K562 (cell line): ENCODE results near the gene SLC16A1. TPM values are rescaled to one million over a fixed set of nuclear protein-coding genes. Genes with fewer than 3 reads are reported as not detected.

Experiments
- ATAC-seq: fragments of 200-7000 bp; cut with Tn5 transposase; 3 replicates; pipeline ENCODE4 v1.9.1; 2020; ENCODE audit warnings: moderate library complexity
- BruUV-seq: library from RNA; stranded (reverse); fragments of 400-500 nt; replicated peaks from 2 replicates; lab custom pipeline; 2021; lab: Mats Ljungman, UMichigan
- CTCF ChIA-PET: fragments of 300-600 bp; formaldehyde crosslinking; extraction: SDS; loops from one replicate; lab custom pipeline; 2021; ENCODE audit warnings: low intra/inter-chr PET ratio; lab: Yijun Ruan, JAX
- POLR2A ChIA-PET: fragments of 300-600, 350-650 bp; sonication (Branson Sonifier 250); formaldehyde crosslinking; extraction: SDS; loops from one replicate; lab custom pipeline; 2021; ENCODE audit warnings: antibody characterized with exemption, inconsistent platforms; lab: Yijun Ruan, JAX
- DNase-seq, 4 experiments: peaks; one replicate each; pipeline versions ENCODE4 v3.0.0 to v3.0.0-alpha.2; 2011 to 2018; ENCODE audit warnings: low spot score in 3 of 4, mixed read lengths in 3 of 4; ENCODE audit errors: extremely low read depth in 1 of 4
- FAIRE-seq: peaks from 2 replicates; lab custom pipeline; 2011; peaks lifted over from hg19 to GRCh38; lab: Jason Lieb, UNC
- H2AFZ ChIP-seq: 2 replicates; pipeline ENCODE4 v1.6.0; 2011; ENCODE audit warnings: low read depth, low read length, control low read depth, inconsistent platforms
- H3K27ac ChIP-seq: fragments of 200-600 bp; 3 replicates; pipeline ENCODE4 v1.8.0; 2011; ENCODE audit warnings: low read depth, mild to moderate bottlenecking, control low read depth, inconsistent platforms, low read length, moderate library complexity, mixed read lengths; ENCODE audit errors: extremely low read depth
- H3K27me3 ChIP-seq, 2 experiments: fragments of 300-600 bp in 1 of 2; 2 replicates in 1 of 2; 3 replicates in 1 of 2; pipeline versions ENCODE4 v1.6.0 to v1.8.0; 2011; ENCODE audit warnings: inconsistent platforms in 2 of 2, low read length in 2 of 2, mild to moderate bottlenecking in 1 of 2, mixed read lengths in 1 of 2, moderate library complexity in 1 of 2; ENCODE audit not compliant: control insufficient read depth in 2 of 2, insufficient read depth in 2 of 2
- H3K36me3 ChIP-seq: fragments of 300-600 bp; 3 replicates; pipeline ENCODE4 v1.8.0; 2011; ENCODE audit warnings: mild to moderate bottlenecking, low read length, inconsistent platforms; ENCODE audit not compliant: control insufficient read depth, insufficient read depth
- H3K4me1 ChIP-seq, 2 experiments: fragments of 200-600 bp in 1 of 2; replicated peaks in 1 of 2; 2 replicates in 1 of 2; 3 replicates in 1 of 2; pipeline versions ENCODE4 v1.5.1 to v1.8.0; 2011; ENCODE audit warnings: inconsistent platforms in 2 of 2, low read length in 2 of 2, mild to moderate bottlenecking in 1 of 2, mixed read lengths in 1 of 2, moderate library complexity in 1 of 2; ENCODE audit not compliant: control insufficient read depth in 2 of 2, insufficient read depth in 2 of 2
- H3K4me2 ChIP-seq: 2 replicates; pipeline ENCODE4 v1.6.1; 2011; ENCODE audit warnings: low read length, control low read depth, inconsistent platforms, mixed read lengths; ENCODE audit not compliant: insufficient read depth
- H3K4me3 ChIP-seq: fragments of 200-600 bp; sonication (generic), shearing (Covaris generic); 2 replicates; pipeline ENCODE4 v1.5.1; 2016; ENCODE audit warnings: control low read depth, inconsistent platforms
- H3K79me2 ChIP-seq: fragments of 200-600 bp; 3 replicates; pipeline ENCODE4 v1.8.0; 2011; ENCODE audit warnings: low read length, inconsistent platforms; ENCODE audit not compliant: control insufficient read depth, insufficient read depth
- H3K9ac ChIP-seq, 2 experiments: 2 replicates each; pipeline versions ENCODE4 v1.6.0 to v1.6.1; 2011; ENCODE audit warnings: low read depth in 2 of 2, low read length in 2 of 2, control low read depth in 1 of 2, inconsistent platforms in 1 of 2, mild to moderate bottlenecking in 1 of 2, mixed read lengths in 1 of 2; ENCODE audit not compliant: insufficient read depth in 1 of 2
- H3K9me1 ChIP-seq: one replicate; pipeline ENCODE4 v1.6.0; 2011; ENCODE audit warnings: inconsistent platforms, mild to moderate bottlenecking, low read length, moderate library complexity; ENCODE audit not compliant: control insufficient read depth, insufficient read depth
- H3K9me3 ChIP-seq: replicated peaks from 2 replicates; pipeline ENCODE4 v1.5.1; 2011; ENCODE audit warnings: low read depth, low read length, inconsistent platforms; ENCODE audit not compliant: control insufficient read depth, insufficient read depth
- H4K20me1 ChIP-seq: replicated peaks from 2 replicates; pipeline ENCODE4 v1.6.1; 2011; ENCODE audit warnings: low read length, inconsistent platforms, mixed read lengths; ENCODE audit not compliant: control insufficient read depth, insufficient read depth
- BRCA1 ChIP-seq, 2 experiments: fragments of 450-650 bp in 1 of 2; sonication (generic) in 1 of 2; formaldehyde crosslinking in 1 of 2; IDR thresholded peaks; 2 replicates each; pipeline versions ENCODE4 v1.5.0 to v1.6.1; 2017 to 2020; ENCODE audit warnings: mild to moderate bottlenecking in 1 of 2, missing genetic modification reagents in 1 of 2
- CC2D1A ChIP-seq: fragments of 450-650 bp; IDR thresholded peaks from 2 replicates; pipeline ENCODE4 v1.6.1; 2017; ENCODE audit warnings: mild to moderate bottlenecking
- CREB1 ChIP-seq, 2 experiments: sonication (generic) in 1 of 2; formaldehyde crosslinking in 1 of 2; IDR thresholded peaks; 2 replicates each; pipeline versions ENCODE4 v1.6.1 to v1.8.0; 2012 to 2022; ENCODE audit warnings: inconsistent platforms in 1 of 2, mild to moderate bottlenecking in 1 of 2, missing genetic modification reagents in 1 of 2, moderate library complexity in 1 of 2
- FOSL1 ChIP-seq: fragments of 200-800 bp; sonication (Bioruptor generic); conservative IDR thresholded peaks from 2 replicates; pipeline ENCODE4 v1.6.1; 2016; ENCODE audit warnings: missing genetic modification characterization, missing compliant biosample characterization
- HIVEP1 ChIP-seq: fragments of 250-450 bp; sonication (Bioruptor Pico); IDR thresholded peaks from 2 replicates; pipeline ENCODE4 v1.4.0; 2020; ENCODE audit warnings: mild to moderate bottlenecking
- JUND ChIP-seq, 2 experiments: IDR thresholded peaks; 2 replicates in 1 of 2; 3 replicates in 1 of 2; pipeline ENCODE4 v1.6.1; 2011; ENCODE audit warnings: borderline replicate concordance in 2 of 2, low read depth in 2 of 2, low read length in 2 of 2, improper control_type of control experiment in 1 of 2, missing biosample characterization in 1 of 2, missing genetic modification characterization in 1 of 2, missing genetic modification reagents in 1 of 2
- MAFG ChIP-seq: fragments of 450-650 bp; conservative IDR thresholded peaks from 2 replicates; pipeline ENCODE4 v1.6.1; 2016; ENCODE audit warnings: missing genetic modification characterization, missing compliant biosample characterization
- MAFK ChIP-seq: IDR thresholded peaks from 2 replicates; pipeline ENCODE4 v1.6.1; 2011; ENCODE audit warnings: low read length, improper control_type of control experiment
- MTA3 ChIP-seq: fragments of 450-650 bp; formaldehyde crosslinking; IDR thresholded peaks from 2 replicates; pipeline ENCODE4 v1.6.1; 2017; ENCODE audit warnings: mild to moderate bottlenecking, borderline replicate concordance
- NFE2 ChIP-seq: IDR thresholded peaks from 2 replicates; pipeline ENCODE4 v1.6.1; 2014; ENCODE audit warnings: antibody characterized with exemption, low read depth
- NR2C2 ChIP-seq, 2 experiments: fragments of 200-800 bp in 1 of 2; sonication (Bioruptor generic) in 1 of 2; sonication (generic) in 1 of 2; formaldehyde crosslinking in 1 of 2; IDR thresholded peaks; 2 replicates each; pipeline versions ENCODE4 v1.6.1 to v1.8.0; 2016 to 2022; ENCODE audit warnings: mild to moderate bottlenecking in 1 of 2, missing compliant biosample characterization in 1 of 2, missing genetic modification characterization in 1 of 2, missing genetic modification reagents in 1 of 2
- SMARCE1 ChIP-seq: fragments of 450-650 bp; IDR thresholded peaks from 2 replicates; pipeline ENCODE4 v1.7.1; 2016; ENCODE audit warnings: mild to moderate bottlenecking
- SPI1 ChIP-seq: IDR thresholded peaks from 2 replicates; pipeline ENCODE4 v1.6.1; 2011; ENCODE audit warnings: low read depth, low read length, control low read depth, borderline replicate concordance
- ZNF134 ChIP-seq: fragments of 250-450 bp; sonication (Bioruptor Pico); conservative IDR thresholded peaks from 2 replicates; pipeline ENCODE4 v1.4.0; 2020
- ZNF143 ChIP-seq: sonication (generic); formaldehyde crosslinking; IDR thresholded peaks from 2 replicates; pipeline ENCODE4 v1.9.0; 2022; ENCODE audit warnings: mild to moderate bottlenecking, missing genetic modification reagents
- ZNF3 ChIP-seq: fragments of 250-450 bp; sonication (Bioruptor Pico); IDR thresholded peaks from 2 replicates; pipeline ENCODE4 v1.5.0; 2021; ENCODE audit warnings: mild to moderate bottlenecking, moderate library complexity
- ZNF316 ChIP-seq: fragments of 450-650 bp; IDR thresholded peaks from 2 replicates; pipeline ENCODE4 v1.6.1; 2016
- ZNF384 ChIP-seq: IDR thresholded peaks from 2 replicates; pipeline ENCODE4 v1.6.1; 2012; ENCODE audit warnings: low read depth, low read length, improper control_type of control experiment
- ZNF644 ChIP-seq: fragments of 200-800 bp; sonication (Bioruptor generic); IDR thresholded peaks from 2 replicates; pipeline ENCODE4 v1.6.1; 2016; ENCODE audit warnings: low read depth, missing genetic modification characterization, missing compliant biosample characterization
- ZNF77 ChIP-seq: fragments of 250-450 bp; sonication (Bioruptor Pico); IDR thresholded peaks from 2 replicates; pipeline ENCODE4 v1.5.0; 2020
- WGBS: fragments of 100-300 bp; shearing (Covaris generic); methylation state at CpG from one replicate; pipeline ENCODE4 v1.1.6; 2016; ENCODE audit warnings: low coverage, mixed read lengths; ENCODE audit not compliant: insufficient coverage; ENCODE audit errors: missing lambda C conversion rate; 5-methylcytosine and 5-hydroxymethylcytosine counted together
- in situ Hi-C: fragments of 300-500 bp; cut with MboI; formaldehyde crosslinking; loops from 4 replicates; pipeline ENCODE4 v1.15.0; 2018; ENCODE audit warnings: inconsistent platforms, mixed read lengths
- intact Hi-C: fragments of 100-400 bp; cut with micrococcal nuclease; formaldehyde crosslinking; loops from 2 replicates; pipeline ENCODE4 v1.14.2; 2022
- polyA plus RNA-seq, 8 experiments: library from polyadenylated mRNA; depleted of rRNA in 4 of 8; stranded (reverse) in 5 of 8; unstranded in 3 of 8; fragments of >200 nt; fragmentation: Nextera tagmentation in 2 of 8; fragmentation: Illumina TruSeq in 1 of 8; extraction: Ambion mirVana in 2 of 8; extraction: Trizol in 1 of 8; gene quantifications; 2 replicates each; pipeline versions ENCODE4 v1.2.1 to v1.2.3, GENCODE V29; 2011 to 2014; ENCODE audit warnings: inconsistent platforms in 1 of 8, missing spikeins in 1 of 8
- total RNA-seq, 7 experiments: library from RNA; depleted of rRNA in 6 of 7; stranded (reverse); fragments of >200 nt in 6 of 7; fragmentation: Illumina TruSeq in 2 of 7; extraction: Trizol in 2 of 7; gene quantifications; 2 replicates each; pipeline versions ENCODE4 v1.2.1 to v1.2.3, GENCODE V29; 2011 to 2021; ENCODE audit warnings: low replicate concordance in 1 of 7
- TF ChIP-seq, protein P1 (sequence below): fragments of 250-450 bp; sonication (Bioruptor Pico); IDR thresholded peaks from 2 replicates; pipeline ENCODE4 v1.8.0; 2022; ENCODE audit warnings: inconsistent platforms, mild to moderate bottlenecking, moderate library complexity, borderline replicate concordance

The SLC16A1 gene
- total and polyA plus RNA-seq, 9 of the 15 experiments (the other 6 are each of a cell fraction or from before 2014, with no cell fraction given): 73.1 to 244 (median 117) TPM

DNA sequence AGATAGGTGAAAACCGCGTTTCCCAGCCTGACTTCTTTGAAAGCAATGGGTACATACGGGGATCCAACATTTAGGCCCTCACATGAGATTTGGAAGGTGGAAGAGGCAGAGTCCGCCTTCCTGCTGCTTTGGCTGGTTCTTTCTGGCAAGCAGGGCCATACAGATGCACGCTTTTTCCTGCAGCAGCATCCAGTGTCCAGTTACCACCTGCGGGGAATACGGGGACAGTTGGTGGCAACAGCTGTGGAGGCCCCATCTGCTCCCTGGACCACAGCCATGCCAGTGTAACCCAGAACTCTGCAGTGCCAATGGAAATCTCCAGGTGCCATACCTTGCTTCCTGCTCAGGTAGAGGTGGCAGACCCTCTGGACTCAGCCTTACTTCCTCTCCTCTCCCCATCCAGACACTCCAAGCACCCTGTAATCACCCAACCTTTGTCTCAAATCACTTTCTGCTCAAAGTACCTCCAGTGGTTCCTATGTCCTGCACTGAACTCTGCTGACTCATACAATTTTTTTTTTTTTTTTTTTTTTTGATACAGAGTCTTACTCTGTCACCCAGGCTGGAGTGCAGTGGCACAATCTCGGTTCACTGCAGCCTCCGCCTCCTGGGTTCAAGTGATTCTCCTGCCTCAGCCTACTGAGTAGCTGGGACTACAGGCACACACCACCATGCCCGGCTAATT, 68.3 kb downstream of the SLC16A1 start:
- no peaks in the 10 kb centered on the region for H4K20me1 ChIP-seq
- BruUV-seq: no TSS peak
- no peak overlapping the region for H2AFZ ChIP-seq
- H3K9ac ChIP-seq: peak overlapping the region in 1 of 2 experiments; percentile 38; a peak in 1 of 4 replicates
- no peaks in the 10 kb centered on the region for H3K36me3 ChIP-seq
- H3K4me1 ChIP-seq: peaks cover 26 to 27% of the 10 kb centered on the region in 2 experiments
- no peaks in the 10 kb centered on the region for H3K9me1 ChIP-seq
- ChIA-PET POLR2A (interaction anchor here (1.6 to 1.7 kb wide), 2 partner anchors 66 to 154 kb away, joined by 3 to 10 read pairs; no protein-coding TSS in a partner anchor), CTCF (no interaction called here)
- DNase-seq: no peak
- 63% methylated on average over 10 of the region's 10 CpGs for WGBS
- intact Hi-C loops (no loop called here), in situ Hi-C loops (no loop called here)
- no peaks in the 10 kb centered on the region for H3K27me3 ChIP-seq
- no peak for FAIRE-seq
- no peak overlapping the region for H3K27ac ChIP-seq
- peak; percentile 63 for ATAC-seq
- no peak overlapping the region for H3K4me3 ChIP-seq
- H3K79me2 ChIP-seq: no peaks in the 10 kb centered on the region
- no peak overlapping the region for H3K4me2 ChIP-seq
- H3K9me3 ChIP-seq: no peaks in the 10 kb centered on the region
- TF ChIP-seq SMARCE1 (peak; percentile 20; the same call in 1 of the 2 replicates), CC2D1A (0 out of 2 replicates have a peak, but pooled peaks have one; percentile 8), CREB1 (IDR thresholded peaks at IDR 0.05) (no peak), CREB1 (CRISPR knock-in tag; IDR thresholded peaks at IDR 0.05) (no peak), HIVEP1 (no peak), ZNF143 (CRISPR knock-in tag) (peak; percentile 29; the same call in 1 of the 2 replicates), MAFK (peak; percentile 79), MAFG (tag) (peak; percentile 96), NFE2 (peak; percentile 73), NR2C2 (CRISPR knock-in tag; IDR thresholded peaks at IDR 0.05) (no peak), NR2C2 (tag; IDR thresholded peaks at IDR 0.05) (no peak), BRCA1 (IDR thresholded peaks at IDR 0.05) (no peak), BRCA1 (CRISPR knock-in tag; IDR thresholded peaks at IDR 0.05) (0 out of 2 replicates have a peak, but pooled peaks have one; percentile 54), ZNF316 (peak; percentile 99), SPI1 (peak; percentile 6; the same call in 1 of the 2 replicates), ZNF384 (peak; percentile 88), ZNF77 (CRISPR knock-in tag) (no peak), ZNF3 (CRISPR knock-in tag) (no peak), ZNF644 (tag) (no peak), FOSL1 (tag) (peak; percentile 71), ZNF134 (CRISPR knock-in tag) (no peak), JUND (IDR thresholded peaks at IDR 0.05; ENCODE audit: borderline replicate concordance, low read depth, low read length) (no peak; the same call in 1 of the 2 replicates), JUND (tag; IDR thresholded peaks at IDR 0.05; ENCODE audit: borderline replicate concordance, low read depth, low read length) (peak; percentile 35; the same call in 1 of the 3 replicates), MTA3 (no peak)
- TF ChIP-seq, protein P1, sequence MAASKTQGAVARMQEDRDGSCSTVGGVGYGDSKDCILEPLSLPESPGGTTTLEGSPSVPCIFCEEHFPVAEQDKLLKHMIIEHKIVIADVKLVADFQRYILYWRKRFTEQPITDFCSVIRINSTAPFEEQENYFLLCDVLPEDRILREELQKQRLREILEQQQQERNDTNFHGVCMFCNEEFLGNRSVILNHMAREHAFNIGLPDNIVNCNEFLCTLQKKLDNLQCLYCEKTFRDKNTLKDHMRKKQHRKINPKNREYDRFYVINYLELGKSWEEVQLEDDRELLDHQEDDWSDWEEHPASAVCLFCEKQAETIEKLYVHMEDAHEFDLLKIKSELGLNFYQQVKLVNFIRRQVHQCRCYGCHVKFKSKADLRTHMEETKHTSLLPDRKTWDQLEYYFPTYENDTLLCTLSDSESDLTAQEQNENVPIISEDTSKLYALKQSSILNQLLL (CRISPR knock-in tag): no peak
